ENCODE results near the gene COMMD1. TPM values are rescaled to one million over a fixed set of nuclear protein-coding genes. Genes with fewer than 3 reads are reported as not detected.
"Not testable (repeated sequence)": the region's sequence is repeated elsewhere in the genome, so short reads cannot be mapped to it uniquely, and the experiment has no call there.

COMMD1 gene
- total and polyA plus RNA-seq, 10 donors, result 23.9 to 40.1 (median 35.0) TPM

DNA sequence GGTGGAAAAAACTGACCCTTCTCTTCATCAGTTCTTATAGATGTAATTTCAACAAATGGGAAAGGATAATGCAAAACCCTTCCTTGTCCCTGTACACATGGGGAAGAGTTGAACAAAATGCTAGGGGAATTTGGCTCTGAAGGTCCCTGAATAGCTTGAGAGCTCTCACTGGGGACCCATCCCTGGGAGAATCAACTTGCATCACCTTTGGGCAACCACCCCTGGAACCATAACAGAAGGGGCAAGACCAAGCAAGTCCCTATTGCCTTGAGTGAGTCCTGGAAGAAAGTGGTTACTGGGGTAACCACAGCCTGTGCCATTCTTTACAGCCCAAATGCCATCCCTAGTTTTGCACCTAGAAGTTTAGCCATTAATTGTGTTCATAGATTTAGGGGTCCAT, 238.2 kb downstream of the COMMD1 start:
- Histone ChIP-seq H3K4me1 (peaks cover 0 to 49% (median 15%) of the 10 kb centered on the region in 6 donors), H3K27me3 (replicated peaks in 1 of 7) (no peaks in the 10 kb centered on the region), H3K4me3 (no peak overlapping the region), H3K27ac (no peak overlapping the region), H3K36me3 (no peaks in the 10 kb centered on the region), H3K9me3 (no peaks in the 10 kb centered on the region)
- DNase-seq, result no peak
- intact Hi-C loops (cut with DNase I; ENCODE audit: low total_unique reads), result no loop called here
- TF ChIP-seq POLR2AphosphoS5 (IDR thresholded peaks at IDR 0.05) (no peak), POLR2A (IDR thresholded peaks at IDR 0.05) (no peak)
- TF ChIP-seq, protein P1, sequence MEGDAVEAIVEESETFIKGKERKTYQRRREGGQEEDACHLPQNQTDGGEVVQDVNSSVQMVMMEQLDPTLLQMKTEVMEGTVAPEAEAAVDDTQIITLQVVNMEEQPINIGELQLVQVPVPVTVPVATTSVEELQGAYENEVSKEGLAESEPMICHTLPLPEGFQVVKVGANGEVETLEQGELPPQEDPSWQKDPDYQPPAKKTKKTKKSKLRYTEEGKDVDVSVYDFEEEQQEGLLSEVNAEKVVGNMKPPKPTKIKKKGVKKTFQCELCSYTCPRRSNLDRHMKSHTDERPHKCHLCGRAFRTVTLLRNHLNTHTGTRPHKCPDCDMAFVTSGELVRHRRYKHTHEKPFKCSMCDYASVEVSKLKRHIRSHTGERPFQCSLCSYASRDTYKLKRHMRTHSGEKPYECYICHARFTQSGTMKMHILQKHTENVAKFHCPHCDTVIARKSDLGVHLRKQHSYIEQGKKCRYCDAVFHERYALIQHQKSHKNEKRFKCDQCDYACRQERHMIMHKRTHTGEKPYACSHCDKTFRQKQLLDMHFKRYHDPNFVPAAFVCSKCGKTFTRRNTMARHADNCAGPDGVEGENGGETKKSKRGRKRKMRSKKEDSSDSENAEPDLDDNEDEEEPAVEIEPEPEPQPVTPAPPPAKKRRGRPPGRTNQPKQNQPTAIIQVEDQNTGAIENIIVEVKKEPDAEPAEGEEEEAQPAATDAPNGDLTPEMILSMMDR (IDR thresholded peaks at IDR 0.05 in 8 of 11, conservative IDR thresholded peaks at IDR 0.05 in 3 of 11), result no peak

DNA sequence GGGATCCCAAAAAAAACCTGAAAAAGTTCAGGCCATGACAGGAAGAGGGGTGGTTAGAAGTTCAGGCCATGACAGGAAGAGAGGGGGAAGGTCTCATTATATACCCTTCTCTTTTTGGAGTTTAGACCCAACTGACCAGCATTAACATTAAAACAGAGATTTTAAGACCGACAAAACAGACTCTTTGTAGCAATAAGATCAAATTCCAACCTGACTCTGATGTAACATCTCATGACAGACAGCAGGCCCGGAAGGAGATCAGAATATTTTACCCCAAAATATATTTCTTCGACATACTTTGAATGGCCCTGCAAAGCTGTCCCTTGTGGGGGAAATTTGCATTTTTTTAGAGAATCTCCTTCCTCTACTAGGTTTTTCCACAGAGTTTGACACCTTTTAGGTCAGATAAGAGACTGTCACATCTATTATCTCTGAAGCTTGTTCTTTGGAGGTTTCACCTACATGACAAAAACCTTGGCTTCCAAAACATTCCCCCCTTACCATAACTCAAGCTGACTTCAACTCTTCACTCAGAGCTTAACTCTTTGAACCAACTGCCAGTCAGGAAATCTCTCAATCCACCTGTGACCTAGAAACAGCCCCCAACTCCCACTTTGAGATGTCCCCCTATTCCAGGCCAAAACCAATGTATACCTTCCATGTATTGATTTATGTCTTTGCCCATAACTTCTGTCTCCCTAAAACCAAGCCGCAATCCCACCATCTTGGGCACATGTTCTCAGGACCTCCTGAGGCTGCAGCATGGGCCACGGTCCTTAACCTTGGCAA, 239.4 kb downstream of the COMMD1 start:
- no peak overlapping the region for H3K4me3 ChIP-seq
- no peak for TF ChIP-seq POLR2A (IDR thresholded peaks at IDR 0.05)
- no peak for TF ChIP-seq POLR2AphosphoS5 (IDR thresholded peaks at IDR 0.05)
- TF ChIP-seq, protein P1 (IDR thresholded peaks at IDR 0.05 in 8 of 11, conservative IDR thresholded peaks at IDR 0.05 in 3 of 11), result no peak
- H3K27me3 ChIP-seq (replicated peaks in 1 of 7), result no peaks in the 10 kb centered on the region
- no peaks in the 10 kb centered on the region for H3K36me3 ChIP-seq
- DNase-seq, result no peak
- H3K9me3 ChIP-seq, result no peaks in the 10 kb centered on the region
- 82 to 92% (median 87%) methylated on average over 5 of the region's 5 CpGs for WGBS, 5 donors
- intact Hi-C loops (cut with DNase I; ENCODE audit: low total_unique reads), result no loop called here
- H3K27ac ChIP-seq, result no peak overlapping the region
- H3K4me1 ChIP-seq, result peaks cover 0 to 49% (median 15%) of the 10 kb centered on the region in 6 donors

DNA sequence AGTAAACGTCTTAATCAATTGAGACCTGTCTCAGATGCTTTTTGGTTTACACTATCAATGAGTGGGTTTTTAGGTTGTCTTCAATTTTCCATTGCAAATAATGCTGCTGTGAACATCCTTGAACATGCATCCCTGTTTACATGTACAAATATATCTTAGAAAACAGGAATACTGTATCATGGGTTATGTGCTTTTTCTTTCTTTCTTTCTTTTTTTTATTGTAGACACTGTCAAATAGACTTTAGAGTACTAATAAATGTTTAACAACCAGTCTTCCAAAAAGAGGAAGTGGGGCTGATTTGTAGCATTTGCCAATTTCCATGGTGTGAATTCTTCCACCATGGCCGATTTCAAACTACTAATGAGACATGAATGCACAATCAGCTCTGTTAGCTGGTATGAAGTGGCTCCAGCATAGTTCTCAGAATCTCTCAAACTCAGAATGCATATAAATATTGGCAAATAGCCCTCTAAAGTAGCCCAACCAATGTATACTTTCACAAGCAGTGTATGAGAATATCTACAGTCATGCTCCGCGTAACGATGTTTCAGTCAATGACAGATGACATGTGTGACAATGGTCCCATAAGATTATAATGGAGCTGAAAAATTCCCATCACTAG, 240.1 kb downstream of the COMMD1 start:
- peaks cover 0 to 46% (median 13%) of the 10 kb centered on the region in 6 donors for H3K4me1 ChIP-seq
- H3K27me3 ChIP-seq (replicated peaks in 1 of 7), result no peaks in the 10 kb centered on the region
- no peak for DNase-seq
- no peak for TF ChIP-seq POLR2A (IDR thresholded peaks at IDR 0.05)
- no peak for TF ChIP-seq POLR2AphosphoS5 (IDR thresholded peaks at IDR 0.05)
- TF ChIP-seq, protein P1 (IDR thresholded peaks at IDR 0.05 in 8 of 11, conservative IDR thresholded peaks at IDR 0.05 in 3 of 11), result no peak
- H3K9me3 ChIP-seq, result no peaks in the 10 kb centered on the region
- WGBS, 5 donors, result 76 to 88% (median 82%) methylated on average over 5 of the region's 5 CpGs
- no peak overlapping the region for H3K27ac ChIP-seq
- H3K4me3 ChIP-seq, result no peak overlapping the region
- H3K36me3 ChIP-seq, result no peaks in the 10 kb centered on the region
- intact Hi-C loops (cut with DNase I; ENCODE audit: low total_unique reads), result no loop called here

DNA sequence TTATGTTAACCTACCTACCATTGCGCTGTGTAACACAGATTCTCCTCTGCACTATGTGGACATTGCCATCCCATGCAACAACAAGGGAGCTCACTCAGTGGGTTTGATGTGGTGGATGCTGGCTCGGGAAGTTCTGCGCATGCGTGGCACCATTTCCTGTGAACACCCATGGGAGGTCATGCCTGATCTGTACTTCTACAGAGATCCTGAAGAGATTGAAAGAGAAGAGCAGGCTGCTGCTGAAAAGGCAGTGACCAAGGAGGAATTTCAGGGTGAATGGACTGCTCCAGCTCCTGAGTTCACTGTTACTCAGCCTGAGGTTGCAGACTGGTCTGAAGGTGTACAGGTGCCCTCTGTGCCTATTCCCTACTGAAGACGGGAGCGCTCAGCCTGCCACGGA, 241.3 kb downstream of the COMMD1 start:
- DNase-seq, result peak; percentile 82
- peaks cover 0 to 34% (median 6%) of the 10 kb centered on the region in 6 donors for H3K4me1 ChIP-seq
- H3K36me3 ChIP-seq; H3K27me3 ChIP-seq (replicated peaks in 1 of 7); H3K4me3 ChIP-seq; intact Hi-C loops (cut with DNase I; ENCODE audit: low total_unique reads); H3K27ac ChIP-seq; H3K9me3 ChIP-seq: not testable (repeated sequence)
- WGBS, 5 donors, result 67 to 84% (median 76%) methylated on average over 5 to 7 of the region's 7 CpGs
